Stimulated activated CD8-positive, alpha-beta memory T cell treated with anti-CD3 and anti-CD28 coated beads, Interleukin-15, amount 100 ng/mL, for 48 hours (primary cell): ENCODE measurements around the gene ADGRD1.

Source experiments
- DNase-seq, 2 donors: peaks; one replicate each; pipeline ENCODE4 v3.0.0-alpha.2; 2020; ENCODE audit warnings: low read depth in 2 of 2

The ADGRD1 gene

DNA sequence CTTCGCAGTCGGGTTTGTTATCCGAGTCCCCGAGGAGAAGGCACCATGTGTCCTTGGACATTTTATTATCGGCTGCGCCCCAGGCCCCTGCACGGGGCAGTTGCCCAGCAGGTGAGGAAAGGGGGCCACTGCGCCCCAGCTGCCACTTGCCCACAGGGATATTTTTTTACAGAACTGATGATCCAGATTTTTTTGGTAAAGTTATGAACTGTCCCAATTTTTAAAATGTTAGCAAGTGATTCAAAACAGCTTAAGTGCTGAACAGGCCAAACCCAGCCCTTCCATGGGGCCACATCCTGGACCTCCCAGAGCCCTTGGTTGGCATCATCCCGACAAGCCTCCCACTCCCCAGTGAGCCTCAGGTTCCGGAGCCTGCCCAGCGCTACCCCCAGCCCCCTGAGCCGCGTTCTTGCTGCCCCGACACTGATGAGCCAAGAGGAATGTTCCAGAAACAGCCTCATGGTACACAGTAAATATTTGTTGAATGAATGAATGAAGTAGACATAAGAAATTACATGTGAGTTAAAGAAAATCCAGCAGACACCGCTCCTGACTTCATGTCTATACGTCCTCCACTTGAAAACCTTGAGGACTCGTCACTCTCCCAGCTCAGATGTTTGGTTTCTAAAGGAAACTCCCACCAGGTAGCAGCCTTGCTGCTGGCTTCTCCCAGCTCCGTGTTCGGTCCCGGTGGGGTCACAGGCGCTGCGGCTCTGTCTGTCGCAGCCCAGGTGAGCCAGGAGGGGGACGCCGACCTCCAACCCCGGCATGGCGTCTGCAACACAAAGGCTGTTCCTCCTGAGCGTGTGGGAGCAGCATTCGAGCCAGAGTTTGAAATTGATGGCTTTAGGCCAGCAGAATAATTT is 88.5 kb downstream of the ADGRD1 start:
- DNase-seq = no peak

DNA sequence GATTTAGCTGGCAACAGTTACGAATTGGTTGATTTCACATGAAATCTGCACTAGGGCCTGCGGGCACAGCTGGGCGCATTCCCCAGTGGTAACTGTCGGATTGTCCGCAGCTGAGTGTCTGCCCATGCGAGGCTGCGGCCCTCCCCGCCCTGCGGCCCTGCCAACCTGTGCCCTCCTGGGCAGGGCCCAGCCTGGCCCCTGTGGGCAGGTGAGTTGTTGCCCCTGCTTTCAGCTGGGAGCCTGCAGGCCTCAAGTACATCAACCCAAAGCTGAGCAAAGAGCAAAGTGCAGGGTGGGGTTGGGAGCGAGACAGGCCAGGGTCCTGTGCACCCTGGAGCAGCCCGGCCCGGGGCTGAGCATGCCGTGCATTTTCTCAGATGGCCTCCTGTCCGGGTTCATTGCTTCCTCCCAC is 89.1 kb downstream of the ADGRD1 start:
- no peak for DNase-seq

DNA sequence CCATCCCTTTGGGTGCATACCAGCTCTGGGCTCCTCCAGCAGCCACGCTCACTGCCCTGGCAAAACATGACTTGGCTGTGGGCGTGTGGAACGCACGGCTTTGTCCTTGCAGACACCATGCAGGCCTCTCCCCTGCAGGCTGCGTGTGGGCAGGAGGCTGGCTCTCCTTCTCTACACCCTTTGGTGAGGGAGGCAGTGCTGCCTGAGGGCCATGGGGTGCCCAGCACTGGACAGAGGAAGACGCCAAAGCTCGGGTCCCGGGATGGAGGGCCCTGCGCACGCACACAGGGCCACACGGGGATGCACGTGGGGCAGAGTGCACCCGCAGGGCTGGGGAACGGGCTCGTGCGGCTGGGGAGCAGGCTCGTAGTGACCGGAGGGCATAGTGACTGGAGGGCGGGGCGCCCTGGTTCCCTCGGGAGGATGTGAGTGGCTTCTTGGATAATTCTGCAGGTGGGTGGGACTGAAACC is 89.7 kb downstream of the ADGRD1 start:
- no peak for DNase-seq

DNA sequence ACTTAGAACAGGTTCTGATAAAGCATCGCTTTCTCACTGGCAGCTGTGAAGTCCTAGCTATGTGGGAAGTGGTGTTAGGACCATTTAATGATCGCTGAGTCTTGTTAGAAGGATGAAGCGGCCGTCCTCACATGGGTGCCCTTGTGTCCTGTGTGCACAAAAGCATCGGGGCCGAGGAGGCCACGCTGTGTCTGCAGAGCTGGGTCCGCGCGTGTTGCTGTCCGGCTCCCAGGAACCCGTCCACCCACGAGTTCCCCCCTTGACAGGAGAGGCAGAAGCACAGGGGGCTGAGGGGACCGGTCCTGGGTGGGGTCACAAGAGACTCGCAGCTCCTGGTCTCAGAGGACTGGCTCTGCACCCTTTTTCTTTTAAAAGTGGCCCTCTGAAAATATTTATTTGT is 90.4 kb downstream of the ADGRD1 start:
- DNase-seq = no peak

DNA sequence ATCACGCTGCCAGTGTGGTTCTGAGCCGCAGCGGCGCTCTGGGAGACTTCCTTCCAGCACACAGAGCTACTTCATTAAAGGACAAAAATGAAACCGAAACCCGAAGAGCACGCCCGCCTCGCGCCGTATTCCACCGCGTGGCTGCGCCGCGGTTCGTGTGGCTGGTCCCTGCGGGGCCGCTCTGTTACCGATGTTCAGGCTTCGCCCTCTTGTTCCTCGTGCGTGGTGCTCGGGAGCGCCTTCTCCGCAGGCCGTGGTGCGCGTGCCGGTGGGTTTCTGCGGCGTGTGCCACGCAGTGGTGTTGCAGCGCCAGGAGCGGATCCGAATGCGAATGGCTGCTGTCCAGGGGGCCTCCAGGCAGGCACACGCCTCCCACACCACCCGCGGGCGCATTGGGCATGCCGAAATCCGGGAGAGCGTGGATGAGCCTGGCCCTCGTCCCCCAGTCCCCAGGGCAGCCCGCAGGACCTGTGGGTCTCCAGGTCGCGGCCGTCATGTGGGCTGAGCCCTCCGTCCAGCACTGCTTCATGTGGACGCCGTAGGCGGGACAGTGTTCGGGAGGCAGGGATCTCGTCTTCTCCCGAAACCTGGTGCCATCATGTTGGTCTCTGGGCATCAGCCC is 91.2 kb downstream of the ADGRD1 start:
- no peak for DNase-seq

DNA sequence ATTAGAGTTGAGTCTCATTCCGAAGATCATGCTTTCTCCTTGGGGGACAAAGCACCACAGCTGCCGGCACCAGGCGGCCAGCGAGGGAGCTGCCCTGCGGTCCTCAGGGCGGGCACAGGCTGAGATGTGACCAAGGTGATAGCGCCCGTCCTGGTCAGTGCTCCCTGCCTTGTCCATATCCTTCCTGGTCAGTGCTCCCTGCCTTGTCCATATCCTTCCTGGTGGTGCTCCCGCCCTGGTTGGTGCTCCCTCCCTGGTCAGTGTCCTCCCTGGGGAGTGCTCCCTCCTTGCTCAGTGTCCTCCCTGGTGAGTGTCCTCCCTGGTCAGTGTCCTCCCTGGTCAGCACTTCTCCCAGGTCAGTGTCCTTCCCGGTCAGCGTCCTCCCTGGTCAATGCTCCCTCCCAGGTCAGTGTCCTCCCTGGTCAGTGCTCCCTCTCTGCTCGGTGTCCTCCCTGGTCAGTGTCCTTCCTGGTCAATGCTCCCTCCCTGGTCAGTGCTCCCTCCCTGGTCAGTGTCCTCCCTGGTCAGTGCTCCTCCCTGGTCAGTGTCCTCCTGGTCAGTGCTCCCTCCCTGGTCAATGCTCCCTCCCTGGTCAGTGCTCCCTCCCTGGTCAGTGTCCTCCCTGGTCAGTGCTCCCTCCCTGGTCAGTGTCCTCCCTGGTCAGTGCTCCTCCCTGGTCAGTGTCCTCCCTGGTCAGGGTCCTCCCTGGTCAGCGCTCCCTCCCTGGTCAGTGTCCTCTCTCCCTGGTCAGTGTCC is 92.2 kb downstream of the ADGRD1 start:
- DNase-seq = no peak

DNA sequence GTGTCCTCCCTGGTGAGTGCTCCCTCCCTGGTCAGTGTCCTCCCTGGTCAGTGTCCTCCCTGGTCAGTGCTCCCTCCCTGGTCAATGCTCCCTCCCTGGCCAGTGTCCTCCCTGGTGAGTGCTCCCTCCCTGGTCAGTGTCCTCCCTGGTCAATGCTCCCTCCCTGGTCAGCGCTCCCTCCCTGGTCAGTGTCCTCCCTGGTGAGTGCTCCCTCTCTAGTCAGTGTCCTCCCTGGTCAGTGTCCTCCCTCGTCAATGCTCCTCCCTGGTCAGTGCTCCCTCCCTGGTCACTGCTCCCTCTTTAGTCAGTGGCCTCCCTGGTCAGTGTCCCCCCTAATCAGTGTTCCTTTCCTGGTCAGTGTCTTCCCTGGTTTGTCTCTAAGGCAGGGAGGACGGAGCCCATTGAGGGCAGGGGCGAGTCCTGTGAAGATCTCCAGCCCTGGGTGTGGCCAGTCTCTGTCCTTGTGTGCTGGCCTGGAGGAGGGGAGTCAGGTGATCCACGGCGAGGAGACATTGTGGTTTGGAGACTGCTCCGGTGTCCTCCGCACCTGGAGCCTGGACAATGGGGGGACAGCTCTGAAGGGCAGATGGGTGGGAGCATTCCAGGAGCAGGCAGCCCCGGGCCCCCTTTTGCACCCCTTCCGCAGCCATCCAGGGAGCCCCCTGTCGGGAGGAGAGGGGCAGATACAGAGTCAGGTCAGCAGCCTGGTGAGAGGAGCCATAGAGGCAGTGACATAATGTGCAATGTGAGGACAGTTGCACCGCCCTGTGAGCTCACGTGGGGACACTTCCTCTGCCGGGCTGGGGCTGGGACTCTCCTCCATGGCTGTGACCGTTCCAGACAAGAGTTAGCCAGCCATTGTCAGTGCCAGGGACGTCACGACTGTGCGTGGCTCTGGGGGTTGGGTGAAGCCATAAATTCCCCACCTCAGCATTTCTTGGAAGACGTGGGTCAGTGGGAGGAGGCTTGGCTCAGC is 93.4 kb downstream of the ADGRD1 start:
- no peak for DNase-seq

DNA sequence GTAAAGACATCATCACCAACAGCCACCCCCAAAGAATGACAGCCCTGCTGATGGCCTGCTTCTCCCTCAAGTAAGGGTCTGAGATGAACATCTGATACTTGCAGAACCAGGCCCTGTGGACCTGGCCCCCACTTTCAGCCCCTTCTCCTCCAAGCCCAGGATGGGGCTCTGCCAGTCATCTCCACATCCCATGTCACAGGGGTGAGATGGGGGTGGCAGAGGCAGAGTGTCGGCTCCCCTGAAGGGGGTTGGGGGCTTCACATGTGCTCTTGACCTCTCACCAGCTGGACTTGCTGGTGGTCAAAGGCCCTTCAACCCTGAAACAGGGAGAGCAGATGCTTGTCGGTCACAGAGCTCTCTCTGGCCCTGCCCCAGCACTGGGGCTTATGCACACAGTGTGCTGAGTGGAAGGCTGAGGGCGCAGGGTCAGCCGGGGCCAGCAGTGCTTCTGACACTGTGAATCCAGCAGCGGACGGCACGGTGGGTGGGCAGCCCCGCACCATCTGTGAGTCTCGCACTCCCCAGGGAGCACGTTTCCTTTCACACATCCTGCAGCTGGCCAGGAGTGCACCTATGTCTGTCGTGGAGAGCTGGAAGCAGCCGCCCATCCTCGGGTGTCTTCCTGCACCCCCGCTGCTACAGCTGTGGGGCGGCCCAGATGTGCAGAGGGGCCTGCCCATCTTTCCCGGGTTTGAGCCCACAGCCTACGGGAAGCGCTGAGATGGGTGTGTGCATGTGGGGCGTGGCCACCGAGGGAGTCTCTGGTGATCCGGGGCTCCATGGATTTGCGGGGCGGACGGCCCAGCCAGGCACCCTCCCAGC is 94.3 kb downstream of the ADGRD1 start:
- no peak for DNase-seq

DNA sequence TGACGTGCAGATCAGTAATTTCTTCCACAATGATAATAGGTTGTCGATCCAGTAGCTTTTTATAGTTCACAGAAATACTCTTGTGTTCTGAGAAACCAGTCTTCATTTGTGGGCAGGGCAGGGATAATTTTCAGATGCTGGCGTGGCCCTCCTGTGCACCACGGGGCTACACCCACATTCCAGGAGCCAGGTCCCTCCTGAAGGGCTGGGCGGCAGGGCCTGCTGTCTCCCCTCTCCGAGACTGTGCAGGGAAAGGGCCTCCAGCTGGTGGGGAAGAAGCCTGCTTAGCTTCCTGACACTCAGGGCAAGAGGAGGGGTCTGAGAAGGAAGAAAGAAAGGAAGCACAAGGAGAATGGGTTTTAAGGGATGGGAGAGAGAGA is 94.9 kb downstream of the ADGRD1 start:
- DNase-seq = no peak

DNA sequence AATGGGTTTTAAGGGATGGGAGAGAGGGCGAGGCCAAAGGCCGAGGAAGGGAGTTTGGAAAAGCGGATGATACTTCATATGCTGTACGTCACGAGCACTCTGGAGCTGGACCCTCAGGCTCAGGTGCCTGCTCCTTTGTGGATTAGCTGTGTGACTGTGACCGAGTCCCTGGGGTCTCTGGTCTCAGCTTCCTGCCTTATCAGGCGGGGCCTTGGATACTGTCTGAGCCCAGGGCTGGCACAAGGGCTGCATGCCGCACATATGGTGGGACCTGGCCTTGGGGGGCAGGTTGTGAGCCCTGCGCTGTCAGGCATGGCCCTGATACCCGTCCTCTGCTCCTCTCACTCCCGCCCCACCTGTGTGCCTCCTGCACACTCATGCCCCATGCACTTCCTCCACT is 95.3 kb downstream of the ADGRD1 start:
- no peak for DNase-seq

DNA sequence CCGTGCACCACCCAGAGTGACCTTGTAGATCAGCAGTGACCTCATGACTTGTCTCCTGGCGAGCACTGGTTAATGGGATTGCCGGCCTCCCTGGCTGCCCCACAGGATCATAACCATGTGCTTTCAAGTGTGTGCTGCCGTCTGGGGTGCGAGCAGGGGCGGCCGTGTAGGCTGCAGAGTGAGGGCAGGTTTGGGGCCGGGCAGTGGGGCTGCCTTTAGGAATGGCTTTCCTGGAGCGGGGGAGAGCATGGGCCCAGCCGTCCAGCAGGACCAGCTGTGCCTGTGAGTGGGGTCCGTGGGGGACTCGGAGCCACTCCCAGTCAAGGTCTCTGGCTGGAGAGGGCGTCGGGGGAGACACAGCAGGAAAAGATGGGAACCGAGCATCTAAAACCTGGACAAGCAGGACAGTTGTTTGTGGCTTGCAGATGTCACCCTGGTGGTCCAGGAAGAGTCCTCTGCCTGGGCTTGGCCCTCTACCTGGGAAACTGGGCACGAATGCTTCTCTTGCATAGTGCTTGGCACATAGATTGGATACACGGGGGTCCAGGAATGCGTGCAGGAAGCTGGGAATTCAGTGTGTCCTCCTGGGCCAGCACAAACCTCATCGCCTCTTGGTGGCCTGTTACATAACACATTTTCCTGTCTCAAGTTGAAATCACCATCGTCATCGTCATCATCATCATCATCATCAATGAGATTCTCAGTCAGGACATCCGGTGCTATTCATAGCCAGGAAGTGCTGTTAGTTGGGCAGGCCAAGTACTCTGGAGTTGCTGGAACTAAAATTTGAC is 96.0 kb downstream of the ADGRD1 start:
- DNase-seq = no peak

DNA sequence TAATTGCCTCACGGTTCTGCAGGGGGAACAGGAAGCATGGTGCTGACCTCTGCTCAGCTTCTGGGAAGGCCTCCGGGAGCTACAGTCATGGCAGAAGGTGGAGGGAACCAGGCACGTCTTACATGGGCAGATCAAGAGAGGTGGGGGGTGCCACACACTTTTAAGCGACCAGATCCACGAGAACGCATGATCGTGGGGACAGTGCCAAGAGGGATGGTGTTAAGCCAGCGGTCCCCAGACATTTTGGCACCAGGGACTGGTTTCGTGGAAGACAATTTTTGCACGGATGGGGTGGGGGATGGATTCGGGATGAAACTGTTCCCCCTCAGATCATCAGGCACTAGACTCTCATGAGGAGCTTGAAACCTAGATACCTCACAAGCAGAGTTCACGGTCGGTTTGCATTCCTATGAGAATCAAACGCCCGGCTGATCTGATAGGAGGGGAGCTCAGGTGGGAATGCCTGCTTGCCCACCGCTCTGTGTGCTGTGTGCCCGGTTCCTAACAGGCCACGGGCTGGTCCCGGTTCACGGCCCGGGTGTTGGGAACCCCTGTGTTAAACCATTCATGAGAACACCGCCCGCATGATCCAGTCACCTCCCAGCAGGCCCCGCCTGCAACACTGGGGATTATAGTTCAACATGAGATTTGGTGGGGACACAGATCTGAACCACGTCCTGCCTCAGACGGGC is 96.9 kb downstream of the ADGRD1 start:
- no peak for DNase-seq

DNA sequence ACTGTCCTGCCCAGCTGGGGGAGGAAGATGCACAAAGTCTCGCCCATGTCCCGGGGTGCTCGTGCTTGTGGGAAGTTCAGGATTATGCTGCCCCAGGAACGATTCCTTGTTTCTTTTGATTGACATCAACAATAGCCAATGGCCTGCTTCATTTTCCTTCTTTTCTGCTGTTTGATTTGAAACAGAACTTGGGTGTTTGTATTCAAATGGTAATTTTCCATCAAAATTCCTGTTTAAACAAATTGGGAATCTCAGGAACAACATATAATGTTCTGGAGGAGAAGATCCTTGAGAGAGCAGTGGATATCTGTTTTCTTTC is 97.4 kb downstream of the ADGRD1 start:
- DNase-seq = no peak

DNA sequence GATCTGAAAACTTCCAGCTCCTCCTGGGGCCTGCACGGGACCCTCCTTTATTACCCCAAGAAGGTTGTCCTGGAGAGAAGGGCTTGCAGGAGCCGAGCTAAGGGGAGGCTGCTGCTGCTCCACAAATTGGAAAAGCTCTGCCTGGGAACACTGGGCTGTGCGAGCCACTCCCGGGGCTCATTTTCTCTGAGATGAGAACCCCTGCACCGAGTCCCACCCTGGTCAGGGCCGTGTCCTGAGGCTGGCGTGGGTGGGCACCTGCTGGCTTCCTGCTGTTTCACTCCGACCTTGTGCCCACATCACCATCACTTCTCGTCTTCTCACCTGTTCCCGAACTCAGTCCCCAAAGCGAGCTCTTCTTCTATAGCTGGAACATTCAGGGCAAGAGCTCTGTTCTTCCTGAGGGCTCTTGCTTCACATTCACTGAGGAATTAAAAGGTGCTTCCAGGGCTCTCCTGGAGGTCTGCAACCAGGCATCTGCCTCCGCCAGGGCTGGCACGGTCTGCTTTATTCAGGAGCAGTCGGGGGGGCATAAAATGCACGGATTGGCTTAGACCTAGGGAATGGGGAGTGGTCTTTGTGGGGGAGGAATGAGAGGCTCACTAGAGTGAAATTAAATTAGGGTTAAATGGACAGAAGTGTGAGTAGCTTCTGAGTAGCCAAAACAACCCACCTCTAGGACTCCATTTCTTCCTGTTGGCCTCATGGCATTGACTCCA is 98.5 kb downstream of the ADGRD1 start:
- DNase-seq = no peak

DNA sequence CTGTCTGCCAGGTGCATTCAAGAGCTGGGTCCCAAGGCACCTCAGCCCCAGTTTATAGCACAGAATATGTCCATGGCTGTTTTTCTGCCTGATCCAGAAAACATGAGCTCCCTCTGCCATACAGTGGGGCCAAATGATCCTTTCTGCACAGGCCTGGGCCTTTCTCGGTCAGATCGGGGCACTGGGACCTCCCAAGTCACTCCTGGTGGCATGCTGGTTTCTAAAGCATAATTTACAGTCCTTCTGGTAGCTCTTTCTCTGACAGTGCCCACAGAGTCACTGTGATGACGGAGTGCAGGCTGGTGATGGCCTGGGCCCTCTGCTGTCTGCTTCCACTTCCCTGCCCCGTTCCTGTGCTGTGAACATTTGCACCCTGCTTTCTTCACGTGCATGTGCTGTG is 99.2 kb downstream of the ADGRD1 start:
- DNase-seq = no peak

DNA sequence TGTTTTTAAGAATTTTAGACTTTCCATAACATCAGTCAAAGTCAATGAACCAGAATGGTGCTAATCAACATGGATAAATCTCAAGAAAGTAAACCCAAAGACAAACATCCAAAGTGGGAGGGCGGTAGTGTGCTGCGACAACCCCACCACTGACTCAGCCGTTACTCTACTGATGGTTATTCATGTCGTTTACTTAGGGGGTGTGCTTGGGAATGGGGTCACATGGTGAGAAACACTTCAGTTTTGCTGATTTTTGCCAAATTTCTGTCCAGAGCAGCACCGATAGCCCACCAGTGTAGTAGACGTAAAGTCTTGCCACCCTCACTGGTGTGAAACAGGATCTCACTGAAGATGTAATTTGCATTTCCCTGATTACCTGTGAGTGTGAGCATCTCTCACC is 99.9 kb downstream of the ADGRD1 start:
- DNase-seq = no peak

DNA sequence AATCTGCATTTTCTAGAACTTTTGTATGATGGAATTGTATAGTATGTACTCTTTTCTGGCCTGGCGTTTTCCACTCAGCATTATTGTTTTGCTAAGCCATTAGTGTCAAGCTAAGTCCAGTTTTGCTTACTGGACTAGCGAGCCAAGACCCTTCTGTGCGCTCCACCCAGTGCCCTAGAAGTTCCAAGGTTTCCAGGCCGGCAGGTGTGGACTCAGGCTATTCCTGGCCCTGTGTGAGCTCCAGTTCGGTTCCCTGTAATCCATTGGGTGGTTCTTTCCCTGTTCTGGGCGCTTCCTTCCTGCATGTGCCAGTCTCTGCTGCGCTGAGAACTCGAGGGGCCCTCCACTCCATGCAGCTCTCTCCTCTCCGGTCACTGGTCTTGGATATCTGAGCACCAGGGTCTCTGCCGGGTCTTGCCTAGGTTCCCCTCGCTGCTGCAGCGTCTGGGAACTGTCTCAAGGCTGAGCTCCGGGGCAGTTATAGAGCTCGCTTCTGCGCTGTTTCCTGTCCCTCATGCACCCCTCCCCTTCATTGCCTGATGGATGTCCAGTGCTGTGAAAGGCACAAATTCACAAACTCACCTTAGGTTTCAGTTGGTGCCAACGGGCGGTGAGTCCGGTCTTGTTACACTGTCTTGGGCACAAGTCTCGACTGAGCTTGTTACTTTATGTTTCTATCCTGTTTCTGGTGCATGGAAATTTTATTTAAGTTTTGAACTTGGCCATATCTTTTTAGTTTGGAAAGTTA is 100.8 kb downstream of the ADGRD1 start:
- DNase-seq = no peak

DNA sequence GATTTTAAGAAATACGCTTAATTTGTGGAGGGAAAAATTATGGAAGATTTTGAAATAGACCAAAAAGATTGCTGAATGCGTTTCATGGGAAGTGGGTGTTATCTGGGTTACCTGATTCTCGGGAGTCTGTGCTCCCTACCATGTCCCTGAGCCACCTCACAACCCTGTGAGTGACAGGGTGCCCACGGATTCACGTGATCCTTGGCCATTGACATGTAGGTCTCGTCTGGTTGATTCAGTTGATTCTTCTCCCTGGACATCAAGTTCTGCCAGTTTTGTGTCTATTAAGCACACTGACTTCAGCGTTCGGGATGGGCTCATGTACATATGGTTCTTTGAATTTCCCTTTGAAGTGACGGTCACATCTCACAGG is 101.4 kb downstream of the ADGRD1 start:
- no peak for DNase-seq
